Stimulated activated naive CD8-positive, alpha-beta T cell treated with anti-CD3 and anti-CD28 coated beads, Interleukin-15, Interleukin-2, amounts not matched to agents 100 U/mL and 50 U/mL, for 24 hours (primary cell): Measurements from ENCODE around the gene PHLDA2.
"Not testable (repeated sequence)": the region's sequence is repeated elsewhere in the genome, so short reads cannot be mapped to it uniquely, and the experiment has no call there.

ENCODE experiments used
- ATAC-seq: fragments of 150-1000 bp; cut with Tn5 transposase; one replicate; pipeline ENCODE4 v1.10.0; 2021
- DNase-seq: peaks from one replicate; pipeline ENCODE4 v3.0.0; 2021

The PHLDA2 gene

DNA sequence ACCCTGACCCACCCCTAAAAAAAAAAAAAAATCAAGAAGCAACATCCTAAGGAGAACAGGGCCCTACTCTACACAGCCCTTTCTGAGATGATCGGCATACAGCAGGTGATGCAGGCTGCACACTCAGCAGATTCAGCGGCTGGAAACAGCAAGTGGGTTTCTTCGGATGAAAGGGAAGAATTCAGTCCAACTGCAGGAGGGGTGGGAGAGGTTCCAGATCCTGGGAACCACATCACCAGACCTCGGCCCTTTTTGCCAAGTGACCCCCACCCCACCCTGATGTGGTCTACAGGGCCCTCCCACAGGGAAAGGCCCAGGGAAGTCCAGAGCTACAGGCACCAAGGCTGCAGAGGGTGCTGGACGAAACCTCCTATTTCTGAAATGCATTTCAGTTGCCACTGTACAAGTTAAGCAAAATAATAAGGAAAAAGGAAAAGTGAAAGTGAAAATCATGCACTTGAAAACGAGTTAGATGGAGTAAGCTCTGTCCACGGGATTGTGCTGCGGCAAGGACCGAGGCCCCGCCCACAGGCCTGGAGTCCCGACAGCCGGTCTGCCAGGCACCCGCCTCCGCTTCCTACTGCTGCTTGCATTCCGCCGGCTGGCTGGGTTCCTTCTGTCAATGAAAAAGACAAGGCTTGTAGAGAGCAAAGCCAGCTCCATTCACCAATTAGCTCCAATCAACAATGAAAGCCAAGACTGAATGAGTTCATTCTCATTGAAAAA is 16.0 kb upstream of the PHLDA2 start:
- peak; percentile 58 for DNase-seq
- ATAC-seq, result no peak

DNA sequence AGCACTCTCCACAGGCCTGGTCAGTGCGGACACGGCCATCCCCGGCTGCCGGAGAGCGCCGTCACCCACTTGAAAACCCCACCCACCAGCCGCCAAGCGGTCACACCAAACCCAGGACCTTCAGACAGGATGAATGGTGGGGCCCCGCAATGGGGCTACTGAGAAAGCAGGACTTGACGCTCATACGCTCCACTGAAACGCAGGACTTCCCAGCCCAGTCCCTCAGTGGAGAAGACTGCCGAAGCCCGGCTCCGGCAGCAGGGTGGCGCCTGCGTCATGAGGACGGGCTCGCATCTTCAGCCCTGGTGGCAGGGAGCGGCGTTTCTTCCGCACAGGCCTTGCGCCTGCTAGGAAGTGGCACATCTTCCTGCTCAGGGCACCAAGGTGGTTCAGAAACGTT is 15.3 kb upstream of the PHLDA2 start:
- DNase-seq (no peak), ATAC-seq (no peak)

- DNase-seq (no peak), ATAC-seq (no peak)
Measured at GRCh38 chr11:2943711-2944118, 14.5 kb upstream of the PHLDA2 start.

DNA sequence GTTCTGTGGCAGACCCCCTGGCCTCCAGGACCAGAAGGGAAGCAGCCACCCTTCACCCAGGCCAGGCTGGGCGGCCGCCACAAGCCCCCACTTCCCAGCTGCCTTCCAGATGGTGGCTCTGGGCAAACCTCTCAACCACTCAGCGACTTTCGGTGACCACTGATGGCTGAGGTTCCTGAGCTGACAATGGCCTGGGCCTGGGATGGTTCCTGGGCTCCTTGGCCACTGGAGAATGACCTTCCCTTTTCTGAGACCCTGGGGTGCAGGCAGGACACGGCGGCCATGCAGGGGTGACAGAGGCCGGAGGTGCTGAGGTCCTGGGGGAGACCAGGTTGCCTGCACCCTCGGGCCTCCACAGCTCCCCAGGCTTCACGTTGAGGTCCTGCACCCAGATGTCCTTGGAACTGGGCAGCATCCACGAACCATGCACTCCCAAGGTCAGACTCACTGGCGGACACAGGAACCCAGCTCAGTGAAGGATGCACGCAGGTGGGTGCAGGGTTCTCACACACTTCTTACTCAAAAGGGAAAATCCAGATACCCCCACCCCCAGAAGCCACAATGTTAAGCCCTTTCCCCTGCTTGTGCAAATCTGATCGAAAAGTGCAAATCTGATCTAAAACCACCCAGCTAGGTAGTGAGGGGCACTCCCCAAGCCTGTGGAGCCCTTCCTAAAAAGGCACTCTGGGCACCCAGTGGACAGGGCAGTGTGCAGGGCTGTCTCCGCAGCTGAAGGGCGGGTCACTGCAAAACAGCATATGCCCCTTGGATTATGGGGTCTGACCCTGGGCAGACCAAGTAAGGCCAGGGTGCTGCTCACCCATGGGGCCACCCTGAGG is 13.9 kb upstream of the PHLDA2 start:
- no peak for ATAC-seq

DNA sequence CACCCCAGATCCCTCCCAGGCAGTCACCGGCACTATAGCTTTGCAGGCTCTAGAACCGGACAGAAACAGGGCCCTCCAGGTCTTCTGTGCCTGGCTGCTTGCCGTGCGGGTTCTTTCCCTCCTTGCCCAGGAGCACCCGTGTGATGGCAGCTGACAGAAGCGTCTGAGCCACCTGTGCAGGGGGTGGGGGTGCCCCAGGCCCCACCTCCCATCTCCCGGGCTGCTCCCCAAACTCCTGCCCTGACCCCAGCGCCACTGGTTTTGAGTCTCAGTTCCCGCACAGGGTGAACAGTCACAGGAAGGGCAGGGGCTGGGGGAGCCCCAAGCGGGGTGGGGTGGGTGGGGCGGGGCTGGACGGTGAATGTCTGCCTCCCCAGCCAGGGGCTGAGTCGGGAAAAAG is 13.2 kb upstream of the PHLDA2 start:
- DNase-seq (no peak), ATAC-seq (no peak)

More for the DNA sequence above, 13.9 kb upstream of the PHLDA2 start:
- DNase-seq, result no peak

DNA sequence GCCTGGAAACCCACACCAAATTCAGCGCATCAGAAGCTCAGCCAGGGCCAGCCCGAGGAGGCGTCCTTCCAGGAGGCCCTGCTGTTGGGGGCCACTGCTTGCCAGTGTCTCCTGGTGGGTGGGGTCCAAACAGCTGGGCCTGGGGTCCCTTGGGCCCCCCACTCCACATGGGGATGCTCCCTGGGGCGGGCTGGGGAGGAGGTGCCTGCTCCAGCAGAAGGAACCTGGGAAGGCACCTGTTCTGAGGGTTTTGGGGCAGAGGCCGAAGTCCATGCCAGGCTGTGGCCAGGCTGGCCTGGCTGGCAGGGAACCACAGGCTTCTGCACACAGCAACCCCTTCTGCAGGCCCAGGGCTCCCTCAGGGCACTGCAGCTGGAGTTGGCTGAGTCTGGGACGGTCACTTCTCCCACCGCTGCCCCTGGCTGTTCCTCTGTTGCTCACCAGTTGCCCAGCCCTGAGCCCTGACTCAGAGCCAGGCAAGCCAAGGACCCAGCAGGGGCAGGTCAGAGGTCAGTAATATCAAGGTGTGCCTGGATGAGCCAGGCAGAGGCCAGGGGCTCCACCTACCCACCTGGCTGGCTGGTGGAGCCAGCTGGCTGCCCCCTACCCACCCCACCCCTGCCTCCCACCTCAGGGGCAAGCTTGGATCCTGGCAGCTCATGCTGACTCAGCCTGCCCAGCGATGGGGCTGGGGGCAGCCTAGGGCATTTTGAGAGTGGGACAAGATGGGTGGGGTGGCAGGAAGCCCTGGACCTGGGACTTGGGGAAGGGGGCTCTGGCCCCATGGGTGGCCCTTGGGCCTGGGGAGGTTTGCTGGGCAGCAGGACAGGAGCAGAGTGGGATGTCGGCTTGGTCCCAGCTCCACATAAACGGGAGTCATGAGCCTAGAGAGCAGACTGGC is 12.0 kb upstream of the PHLDA2 start:
- DNase-seq, result no peak
- ATAC-seq, result peak; percentile 10

DNA sequence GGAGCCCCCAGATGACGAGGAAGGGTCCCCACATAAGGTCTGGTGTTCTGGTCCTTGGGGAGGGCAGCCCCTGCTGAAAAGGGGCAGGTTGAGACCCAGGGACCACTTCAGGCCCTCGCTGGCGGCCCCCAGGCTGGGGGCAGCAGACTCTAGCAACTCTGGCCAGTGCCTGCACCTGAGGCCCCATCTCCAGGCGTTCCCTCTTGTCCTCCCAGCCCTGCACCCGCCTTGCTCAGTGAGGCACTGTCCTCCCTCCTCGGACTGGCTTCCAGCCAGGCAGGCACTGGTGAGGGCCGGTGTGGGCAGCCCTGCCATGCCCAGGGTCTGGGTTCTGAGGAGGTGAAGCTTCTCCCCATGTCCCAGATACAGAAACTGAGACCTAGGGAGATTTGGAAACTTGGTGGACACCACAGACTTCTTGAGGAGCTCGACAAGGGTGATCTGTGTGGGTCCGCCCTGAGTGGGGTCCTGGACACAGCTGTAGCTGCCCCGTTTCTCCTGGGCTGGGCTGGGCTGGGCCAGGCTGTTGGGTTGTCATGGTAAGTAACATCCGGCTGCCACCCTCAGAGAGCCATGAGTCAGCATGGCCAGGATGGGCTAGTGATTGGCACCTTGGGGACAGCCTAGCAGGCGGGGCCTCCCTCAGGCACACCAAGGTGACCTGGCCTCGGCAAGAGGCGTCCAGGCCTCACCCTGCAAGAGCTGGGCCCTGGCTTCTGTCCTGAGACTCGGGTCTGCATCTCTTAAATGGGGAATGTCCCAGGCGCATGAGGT is 11.1 kb upstream of the PHLDA2 start:
- DNase-seq (peak; percentile 51), ATAC-seq (peak; percentile 74)

GRCh38 chr11:2938458-2939418 is 9.5 kb upstream of the PHLDA2 start:
- ATAC-seq, DNase-seq: not testable (repeated sequence)

GRCh38 chr11:2937641-2938457 is 8.6 kb upstream of the PHLDA2 start:
- DNase-seq, ATAC-seq: not testable (repeated sequence)

DNA sequence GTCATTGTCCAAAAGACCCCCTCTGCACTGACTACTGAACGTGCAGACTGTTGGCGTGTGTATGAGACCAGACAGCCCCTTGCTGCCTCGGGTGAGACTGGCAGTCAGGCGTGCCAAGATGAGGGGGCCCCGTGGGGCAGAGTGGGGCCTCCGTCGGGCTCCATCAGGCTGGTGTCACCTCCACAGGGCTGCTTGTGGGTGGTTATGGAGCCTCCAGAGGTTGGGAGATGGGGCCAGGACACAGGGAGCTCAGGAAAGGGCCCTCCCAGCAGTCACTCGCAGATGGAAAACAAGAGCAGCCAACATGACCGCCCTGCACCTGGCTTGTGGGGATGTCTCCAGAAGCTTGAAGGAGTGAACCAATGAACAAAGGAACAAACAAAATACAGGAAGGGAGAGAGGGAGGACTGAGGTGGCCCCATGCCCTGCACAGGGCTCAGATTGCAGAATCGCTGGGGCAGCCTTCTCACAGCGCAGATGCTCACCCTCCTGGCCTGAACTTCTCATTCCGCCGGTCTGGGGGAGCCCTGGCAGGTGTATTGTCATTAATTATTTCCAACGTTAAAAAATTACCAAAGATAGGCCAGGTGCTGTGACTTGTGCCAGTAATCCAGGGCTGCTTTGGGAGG is 5.5 kb upstream of the PHLDA2 start:
- ATAC-seq, result no peak
- no peak for DNase-seq

- DNase-seq (no peak), ATAC-seq (no peak)
Measured at GRCh38 chr11:2934021-2934550, 4.9 kb upstream of the PHLDA2 start.

DNA sequence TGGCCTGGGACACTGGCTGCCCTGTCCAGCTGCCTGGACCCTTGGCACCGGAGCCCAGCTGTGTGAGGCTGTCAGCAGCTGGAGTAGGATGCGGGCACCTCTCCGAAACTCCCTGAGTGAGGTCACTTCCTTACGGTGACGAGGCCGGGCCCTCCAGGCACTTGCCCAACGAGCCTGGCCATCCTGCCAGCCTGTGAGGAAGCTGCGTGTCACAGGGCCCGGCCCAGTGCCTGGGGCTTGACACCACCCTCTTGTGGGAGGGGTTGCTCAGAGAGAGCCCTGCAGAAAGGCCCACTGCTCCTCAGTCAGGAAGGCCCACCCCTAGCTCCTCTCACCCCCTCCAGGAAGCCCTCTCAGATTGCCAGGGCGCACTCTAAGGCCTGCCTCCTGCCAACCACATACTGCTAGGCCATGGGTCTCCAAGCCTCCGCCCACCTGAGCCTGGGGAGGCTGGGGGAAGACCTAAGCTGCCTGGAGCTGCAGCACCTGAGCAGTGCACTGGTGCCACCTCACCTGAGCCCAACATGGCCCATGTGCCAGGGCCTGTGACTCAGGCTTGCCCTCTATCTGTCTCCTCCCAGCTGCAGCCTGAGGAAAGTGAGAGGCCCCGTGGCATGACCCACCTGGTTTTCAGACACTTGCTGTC is 4.3 kb upstream of the PHLDA2 start:
- DNase-seq (peak; percentile 66), ATAC-seq (peak; percentile 58)

- ATAC-seq, result no peak
- DNase-seq, result no peak
Measured at GRCh38 chr11:2932850-2933251, 3.6 kb upstream of the PHLDA2 start.

GRCh38 chr11:2931771-2932738 is 2.8 kb upstream of the PHLDA2 start:
- DNase-seq, result no peak

DNA sequence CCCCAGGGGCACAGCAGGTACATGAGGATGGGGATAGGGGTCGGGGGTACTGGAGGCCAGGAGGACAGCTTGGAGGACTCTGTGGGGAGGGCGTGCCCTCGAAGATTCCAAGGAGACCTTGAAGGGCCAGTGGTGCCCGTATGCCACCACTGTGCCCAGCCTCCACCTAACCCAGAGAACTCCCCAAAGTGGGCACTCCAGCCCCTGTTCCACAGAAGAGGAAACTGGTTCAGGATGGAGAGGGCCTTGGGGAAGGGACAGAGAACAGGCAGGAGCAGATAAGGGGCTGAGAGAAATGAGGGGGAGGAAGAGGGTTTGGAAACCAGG is 2.2 kb upstream of the PHLDA2 start:
- DNase-seq (no peak), ATAC-seq (no peak)

More at GRCh38 chr11:2931771-2932738, 2.8 kb upstream of the PHLDA2 start:
- ATAC-seq, result no peak

GRCh38 chr11:2930704-2931419 is 1.6 kb upstream of the PHLDA2 start:
- ATAC-seq, result peak; percentile 15
- DNase-seq, result peak; percentile 67
